GM18517 (cell line): Measurements from ENCODE around the gene SERPINA12.
"Not testable (repeated sequence)": the region's sequence is repeated elsewhere in the genome, so short reads cannot be mapped to it uniquely, and the experiment has no call there.

Source experiments
- ATAC-seq: cut with Tn5 transposase; IDR thresholded peaks from one replicate; pipeline ENCODE4 v1.9.1; 2021; ENCODE audit warnings: mild to moderate bottlenecking, moderate library complexity; ENCODE audit not compliant: unreplicated experiment

The SERPINA12 gene

GRCh38 chr14:94494085-94494484 is 15.2 kb downstream of the SERPINA12 start:
- peak; percentile 45 for ATAC-seq

- no peak for ATAC-seq
Observed at GRCh38 chr14:94491511-94491910, 17.8 kb downstream of the SERPINA12 start.

- ATAC-seq = no peak
Observed at GRCh38 chr14:94489336-94489735, 19.9 kb downstream of the SERPINA12 start.

- ATAC-seq = no peak
Observed at GRCh38 chr14:94486883-94487282, 22.4 kb downstream of the SERPINA12 start.

DNA sequence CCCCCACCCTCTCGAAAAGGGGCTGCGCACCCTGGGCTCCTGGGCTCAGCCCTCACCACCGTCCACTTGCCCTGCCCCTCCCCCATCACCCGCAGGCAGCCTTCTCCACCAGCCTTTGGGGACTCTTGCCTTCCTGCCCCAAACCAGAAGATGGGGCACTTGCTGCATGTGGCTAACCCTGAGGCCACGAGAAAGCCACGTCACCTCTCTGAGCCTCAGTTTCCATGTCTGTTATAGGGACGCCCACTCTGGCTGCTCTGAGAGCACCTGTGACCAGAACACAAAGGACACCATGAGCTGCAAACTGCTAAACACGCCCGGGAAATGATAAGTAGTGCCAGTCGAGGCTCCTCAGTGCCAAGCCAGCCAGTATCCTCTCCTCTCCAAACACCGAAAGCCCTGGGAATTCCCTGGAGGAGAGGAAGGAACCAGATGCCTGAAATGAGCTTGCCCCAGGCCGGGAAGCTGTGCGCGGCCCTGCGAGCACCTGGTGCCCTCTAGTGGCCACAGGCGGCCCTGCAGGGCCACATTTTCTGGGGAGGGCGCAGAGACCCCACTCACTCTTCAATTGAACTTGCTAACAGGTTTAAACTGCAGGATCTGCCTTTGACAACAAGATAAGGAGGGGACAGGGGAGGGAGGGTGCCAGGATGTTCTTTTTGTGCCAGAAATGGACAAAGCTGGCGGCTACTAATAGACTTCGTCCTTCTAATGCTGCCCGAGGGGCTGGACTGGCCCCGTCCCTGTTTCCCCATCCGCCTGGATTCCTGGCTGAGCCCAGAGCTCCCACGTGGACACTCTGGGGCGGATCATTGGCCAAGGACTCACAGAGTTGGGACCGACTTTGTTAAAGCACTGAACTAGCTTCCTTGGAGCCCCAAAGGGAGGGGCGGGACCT is 23.1 kb downstream of the SERPINA12 start:
- no peak for ATAC-seq

DNA sequence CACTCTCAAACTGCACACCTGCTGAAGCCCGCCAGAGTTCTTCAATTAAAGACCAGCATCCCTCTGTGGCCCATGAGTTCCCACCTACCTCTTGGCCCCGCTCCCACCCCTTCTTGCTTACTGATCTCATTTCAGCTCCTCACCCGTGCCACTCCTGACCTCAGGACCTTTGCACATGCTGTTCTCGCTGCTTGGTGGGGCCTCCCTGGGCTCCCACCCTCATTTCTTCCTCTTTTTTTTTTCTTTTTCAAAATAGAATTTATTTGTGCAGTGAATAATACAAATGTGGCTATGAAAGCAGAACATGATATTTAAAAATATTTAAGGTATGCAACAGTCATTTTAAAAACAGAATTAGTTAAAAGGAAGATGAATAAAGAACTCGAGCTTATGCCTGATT is 24.8 kb downstream of the SERPINA12 start:
- no peak for ATAC-seq

GRCh38 chr14:94483729-94484275 is 25.5 kb downstream of the SERPINA12 start:
- ATAC-seq = no peak

DNA sequence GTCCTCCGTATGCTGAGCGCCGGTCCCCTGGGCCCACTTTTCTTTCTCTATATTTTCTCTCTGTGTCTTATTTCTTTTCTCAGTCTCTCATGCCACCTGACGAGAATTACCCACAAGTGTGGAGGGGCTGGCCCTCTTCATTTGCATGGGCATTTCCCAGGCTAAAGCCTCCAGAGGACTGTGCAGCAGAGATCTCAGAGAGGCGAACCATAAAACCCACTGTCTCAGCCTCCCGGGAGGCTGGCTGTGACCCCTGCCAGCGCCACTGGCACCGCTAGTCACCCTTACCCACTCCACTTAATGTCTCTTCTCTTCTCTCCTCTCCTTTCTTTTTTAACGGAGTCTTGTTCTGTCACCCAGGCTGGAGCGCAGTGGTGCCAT is 26.2 kb downstream of the SERPINA12 start:
- ATAC-seq = peak; percentile 80

DNA sequence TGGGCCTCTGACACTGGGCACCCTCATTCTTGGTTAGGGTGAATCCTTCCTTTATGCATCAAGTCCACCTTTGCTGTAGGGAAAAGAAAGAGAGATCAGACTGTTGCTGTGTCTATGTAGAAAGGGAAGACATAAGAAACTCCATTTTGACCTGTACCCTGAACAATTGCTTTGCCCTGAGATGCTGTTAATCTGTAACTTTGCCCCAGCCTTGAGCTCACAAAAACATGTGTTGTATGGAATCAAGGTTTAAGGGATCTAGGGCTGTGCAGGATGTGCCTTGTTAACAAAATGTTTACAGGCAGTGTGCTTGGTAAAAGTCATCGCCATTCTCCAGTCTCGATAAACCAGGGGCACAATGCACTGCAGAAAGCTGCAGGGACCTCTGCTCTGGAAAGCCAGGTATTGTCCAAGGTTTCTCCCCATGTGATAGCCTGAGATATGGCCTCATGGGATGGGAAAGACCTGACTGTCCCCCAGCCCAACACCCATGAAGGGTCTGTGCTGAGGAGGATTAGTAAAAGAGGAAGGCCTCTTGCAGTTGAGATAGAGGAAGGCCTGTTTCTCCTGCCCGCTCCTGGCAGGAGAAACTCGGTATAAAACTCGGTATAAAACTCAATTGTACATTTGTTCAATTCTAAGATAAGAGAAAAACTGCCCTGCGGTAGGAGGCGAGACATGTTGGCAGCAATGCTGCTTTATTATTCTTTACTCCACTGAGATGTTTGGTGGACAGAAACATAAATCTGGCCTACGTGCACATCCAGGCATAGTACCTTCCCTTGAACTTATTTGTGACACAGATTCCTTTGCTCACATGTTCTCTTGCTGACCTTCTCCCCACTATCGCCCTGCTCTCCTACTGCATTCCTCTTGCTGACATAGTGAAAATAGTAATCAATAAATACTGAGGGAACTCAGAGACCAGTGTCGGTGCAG is 26.9 kb downstream of the SERPINA12 start:
- ATAC-seq = not testable (repeated sequence)

DNA sequence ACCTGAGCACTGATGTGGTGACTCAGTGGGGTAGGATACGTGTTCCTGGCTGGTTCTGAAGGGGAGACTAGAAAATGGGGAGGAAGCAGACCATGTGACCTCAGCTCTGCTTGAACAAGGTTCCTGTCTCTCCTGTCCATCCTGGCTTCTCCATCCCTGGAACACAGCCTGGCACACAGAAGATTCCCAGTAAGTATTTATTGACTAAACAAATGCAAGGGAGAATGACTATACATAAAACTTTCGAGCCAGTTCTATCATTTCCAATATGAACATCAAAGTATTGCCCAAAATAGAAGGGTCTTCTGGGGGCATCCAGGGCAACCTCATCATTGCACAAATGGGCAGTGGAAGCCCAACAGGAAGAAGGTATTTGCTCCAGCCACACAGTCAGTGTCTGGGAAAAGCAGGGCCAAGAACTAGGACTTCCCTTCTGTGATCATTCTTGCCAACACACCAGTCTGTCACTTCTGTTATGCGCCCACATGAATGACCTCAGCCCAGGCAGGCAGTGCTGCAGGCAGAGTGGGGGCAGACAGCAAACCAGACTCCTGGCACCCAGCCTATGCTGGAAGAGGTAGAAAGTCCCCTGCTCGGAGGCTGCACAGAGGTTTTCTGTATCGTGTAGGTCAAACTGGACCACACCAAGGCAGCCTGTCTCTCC is 27.7 kb downstream of the SERPINA12 start:
- ATAC-seq = no peak

- ATAC-seq = no peak
Observed at GRCh38 chr14:94480809-94481208, 28.5 kb downstream of the SERPINA12 start.

DNA sequence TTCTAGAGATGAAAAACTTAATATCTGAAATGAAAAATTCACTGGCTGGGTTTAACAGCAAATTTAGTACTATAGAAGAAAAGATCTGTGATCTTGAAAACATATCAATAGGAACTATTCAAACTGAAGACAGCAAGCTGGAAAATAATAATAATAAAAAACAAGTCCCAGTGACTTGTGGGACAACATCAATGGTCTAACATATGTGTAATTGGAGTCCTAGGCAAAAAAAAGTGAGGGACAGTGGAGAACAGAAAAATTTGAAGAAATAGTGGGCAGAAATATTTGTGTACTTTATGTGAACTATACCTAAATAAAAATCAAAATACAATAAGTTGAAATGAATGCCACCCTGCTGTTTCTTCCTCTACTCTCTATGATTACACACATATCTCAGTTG is 30.8 kb downstream of the SERPINA12 start:
- no peak for ATAC-seq

DNA sequence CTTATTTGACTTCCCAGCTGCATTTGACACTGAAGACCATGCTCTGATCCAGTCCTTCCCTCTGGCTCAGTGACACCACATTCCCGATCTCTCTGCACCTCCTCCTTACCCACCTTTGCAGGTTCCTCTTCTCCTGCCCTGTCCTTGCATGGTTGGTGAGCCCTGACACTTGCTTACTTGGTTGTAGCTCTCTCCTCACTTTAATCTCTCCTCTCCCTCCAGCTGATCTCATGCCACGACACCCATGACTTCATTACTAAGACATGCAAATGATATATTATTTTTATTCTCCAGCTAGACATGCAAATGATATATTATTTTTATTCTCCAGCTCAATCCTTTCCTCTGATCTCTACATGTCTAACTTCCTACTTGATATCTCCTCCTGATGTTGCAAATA is 33.2 kb downstream of the SERPINA12 start, which contains the start of gene SERPINA9:
Gene SERPINA9, minus strand, starts transcription at position 175 of the 400 bp plus-strand sequence. CDS start 6,357 bp downstream, outside the sequence.
- no peak for ATAC-seq

GRCh38 chr14:94474581-94475031 is 34.7 kb downstream of the SERPINA12 start:
- no peak for ATAC-seq

DNA sequence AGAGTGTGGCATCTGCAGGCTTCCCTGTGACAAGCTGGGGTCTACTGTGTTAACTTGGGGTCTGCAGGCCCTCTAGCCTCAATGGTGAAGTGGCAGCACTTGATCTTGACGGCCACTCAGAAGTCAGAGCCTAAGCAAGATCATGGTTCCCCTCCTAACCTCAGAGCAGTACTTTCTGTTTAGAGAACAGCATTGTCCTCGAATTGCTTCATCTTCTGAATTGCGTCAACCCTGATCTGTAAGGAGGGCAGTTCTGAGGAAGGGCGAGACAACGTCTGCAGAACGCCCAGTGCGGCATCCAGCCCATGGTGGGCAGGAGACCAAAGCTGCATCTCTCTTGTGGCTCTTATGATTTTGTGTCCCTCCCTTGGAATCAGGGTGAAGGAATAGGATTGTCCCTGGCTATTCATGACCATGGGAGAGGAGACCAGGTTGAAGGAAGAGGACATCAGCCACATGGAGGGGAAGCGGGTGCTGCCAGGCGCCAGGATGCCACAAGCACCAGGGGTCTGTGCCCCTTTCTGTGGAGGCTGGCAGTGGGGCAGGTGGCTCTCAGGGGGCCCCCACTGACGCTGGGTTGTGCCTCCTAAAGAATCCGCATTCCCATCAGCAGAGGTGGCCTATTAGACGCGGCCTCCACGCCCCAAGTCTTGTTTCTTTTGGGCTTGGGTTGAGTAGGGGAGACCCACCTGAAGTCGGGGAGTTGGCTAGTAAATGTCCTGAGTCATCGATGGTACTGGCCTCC is 35.4 kb downstream of the SERPINA12 start:
- no peak for ATAC-seq

DNA sequence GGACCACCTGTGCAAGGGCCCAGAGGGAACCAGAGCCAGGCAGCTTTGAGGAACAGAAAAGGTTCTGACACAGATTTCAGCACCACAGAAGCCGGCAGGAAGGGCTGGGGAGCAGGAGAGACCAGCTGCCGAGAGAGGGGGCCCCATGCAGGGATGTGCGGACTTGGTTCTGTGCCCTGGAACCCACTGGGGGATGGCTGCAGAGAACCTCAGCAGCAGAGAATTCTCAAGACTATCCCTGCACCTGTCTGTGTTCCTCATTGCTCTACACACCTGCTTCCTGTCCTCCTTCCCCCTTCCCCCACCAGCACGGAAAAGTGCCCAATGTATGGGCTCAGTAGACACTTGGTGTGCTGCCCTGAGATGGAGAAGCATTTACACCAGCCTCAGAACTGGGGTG is 36.4 kb downstream of the SERPINA12 start:
- no peak for ATAC-seq

DNA sequence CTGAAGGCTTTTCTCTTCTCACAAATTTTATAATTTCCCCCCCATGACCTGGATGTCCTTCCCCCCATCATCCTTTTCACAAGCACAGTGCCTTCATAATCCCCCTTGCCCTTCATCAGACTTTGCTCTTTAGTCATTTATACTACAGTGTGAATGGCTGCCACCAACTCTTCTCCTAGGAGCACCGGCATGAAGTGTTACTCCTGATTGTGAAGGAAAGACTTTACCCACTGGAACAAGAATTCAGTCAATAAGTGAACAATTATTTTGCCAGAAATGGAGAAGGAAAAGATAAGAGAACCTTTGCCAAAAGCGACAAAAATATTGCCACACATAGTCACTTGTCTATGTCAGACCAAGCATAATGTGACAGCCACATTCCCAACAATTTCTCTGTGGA is 38.2 kb downstream of the SERPINA12 start:
- no peak for ATAC-seq

DNA sequence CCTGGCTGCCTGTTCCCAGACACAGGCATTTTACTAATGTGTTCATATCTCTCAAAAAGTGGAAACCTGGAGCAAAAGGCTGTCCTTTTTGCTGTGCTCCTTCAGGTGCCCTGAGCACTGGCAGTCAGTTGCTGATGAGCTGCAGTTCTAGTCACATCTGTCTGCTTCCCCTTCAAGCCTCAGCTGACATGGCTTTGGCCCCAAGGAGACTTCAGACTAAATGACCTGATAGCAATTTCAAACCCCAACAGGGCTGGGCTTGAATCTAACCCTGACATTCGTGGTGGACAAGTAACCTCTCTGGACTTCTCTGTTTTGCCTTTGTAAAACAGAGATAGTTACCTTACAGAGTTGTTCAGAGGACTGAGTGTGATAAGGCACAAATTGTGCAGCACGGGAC is 39.0 kb downstream of the SERPINA12 start:
- ATAC-seq = no peak

- ATAC-seq = no peak
Observed at GRCh38 chr14:94469261-94469660, 40.0 kb downstream of the SERPINA12 start.
